Coronary artery (tissue), 2 donors: ENCODE measurements around the gene RIMOC1.

Source experiments
- DNase-seq: peaks from one replicate; pipeline ENCODE4 v3.0.0-alpha.2; 2017; ENCODE audit warnings: low spot score
- H3K27ac ChIP-seq, 2 donors: fragments of 200-600 bp; sonication (generic); one replicate each; pipeline ENCODE4 v1.5.1; 2016 to 2019
- H3K4me3 ChIP-seq: fragments of 200-600 bp; sonication (generic); 2 replicates; pipeline ENCODE4 v1.5.1; 2016; ENCODE audit warnings: mild to moderate bottlenecking, moderate library complexity
- CTCF ChIP-seq: fragments of 200-600 bp; sonication (generic); IDR thresholded peaks from one replicate; pipeline ENCODE4 v1.5.1; 2019; ENCODE audit warnings: antibody characterized with exemption

The RIMOC1 gene

GRCh38 chr5:41903892-41904799 lies at the start of gene RIMOC1:
TSS of gene RIMOC1 (plus strand) at chr5:41904344. CDS start at chr5:41904368, 24 bp downstream.
- DNase-seq, result peak; percentile 99
- Histone ChIP-seq H3K4me3 (peak within 1 kb of the TSS; percentile 95), H3K27ac (peak within 1 kb of the TSS; percentile 89 to 92)
- TF ChIP-seq CTCF, result no peak

- TF ChIP-seq CTCF, result peak; percentile 39
- H3K27ac ChIP-seq, result no peak overlapping the region
Observed at GRCh38 chr5:41856644-41857491, 47.3 kb upstream of the RIMOC1 start.

GRCh38 chr5:41857989-41858388 lies 46.2 kb upstream of the RIMOC1 start:
- DNase-seq, result no peak
- no peak overlapping the region for H3K4me3 ChIP-seq
- no peak overlapping the region for H3K27ac ChIP-seq
- TF ChIP-seq CTCF, result no peak

More at GRCh38 chr5:41856644-41857491, 47.3 kb upstream of the RIMOC1 start:
- DNase-seq, result no peak
- no peak overlapping the region for H3K4me3 ChIP-seq

GRCh38 chr5:41858890-41859289 lies 45.3 kb upstream of the RIMOC1 start:
- TF ChIP-seq CTCF, result no peak
- no peak overlapping the region for H3K4me3 ChIP-seq
- no peak overlapping the region for H3K27ac ChIP-seq
- DNase-seq, result no peak

GRCh38 chr5:41863871-41864486 lies 40.2 kb upstream of the RIMOC1 start:
- Histone ChIP-seq H3K27ac (no peak overlapping the region), H3K4me3 (no peak overlapping the region)
- no peak for TF ChIP-seq CTCF
- no peak for DNase-seq

- Histone ChIP-seq H3K27ac (peak overlapping the region; percentile 91 to 97), H3K4me3 (peak overlapping the region; percentile 92)
- TF ChIP-seq CTCF, result no peak
- DNase-seq, result no peak
Observed at GRCh38 chr5:41869151-41869723, 34.9 kb upstream of the RIMOC1 start.
